H1 (cell line): ENCODE data around the gene PRSS36. TPM values are rescaled to one million over a fixed set of nuclear protein-coding genes. Genes with fewer than 3 reads are reported as not detected.

ENCODE experiments used
- CTCF ChIA-PET: fragments of 300-600 bp; sonication (Branson Sonifier 250); formaldehyde crosslinking; loops from one replicate; lab custom pipeline; 2021; ENCODE audit not compliant: partially characterized antibody; lab: Charles Lee
- POLR2A ChIA-PET: fragments of 300-600 bp; sonication (Branson Sonifier 250); formaldehyde crosslinking; loops from one replicate; lab custom pipeline; 2021; ENCODE audit warnings: inconsistent platforms; ENCODE audit not compliant: partially characterized antibody; lab: Charles Lee
- DNase-seq, 2 experiments: peaks; one replicate each; pipeline versions ENCODE4 v3.0.0 to v3.0.0-alpha.2; 2010 to 2022; ENCODE audit warnings: low spot score in 2 of 2, low read depth in 1 of 2, mixed read lengths in 1 of 2
- FAIRE-seq: peaks from 2 replicates; lab custom pipeline; 2011; peaks lifted over from hg19 to GRCh38; lab: Jason Lieb, UNC
- H2AFZ ChIP-seq: 2 replicates; pipeline ENCODE4 v1.8.1; 2012; ENCODE audit warnings: low read length, inconsistent platforms
- H2AK5ac ChIP-seq: 2 replicates; pipeline ENCODE4 v1.6.1; 2013; ENCODE audit warnings: low read depth, low read length
- H2BK120ac ChIP-seq: replicated peaks from 2 replicates; pipeline ENCODE3; 2013; ENCODE audit warnings: low read depth, low read length, inconsistent platforms
- H2BK12ac ChIP-seq: 2 replicates; pipeline ENCODE4 v1.6.1; 2013; ENCODE audit warnings: low read depth, low read length
- H2BK15ac ChIP-seq: 2 replicates; pipeline ENCODE4 v1.6.1; 2013; ENCODE audit warnings: low read length
- H2BK20ac ChIP-seq: 2 replicates; pipeline ENCODE4 v1.6.1; 2013; ENCODE audit warnings: low read length
- H2BK5ac ChIP-seq: 2 replicates; pipeline ENCODE4 v1.6.1; 2013; ENCODE audit warnings: low read depth, low read length
- H3K14ac ChIP-seq: 2 replicates; pipeline ENCODE4 v1.6.1; 2013; ENCODE audit warnings: inconsistent platforms; ENCODE audit not compliant: insufficient read length
- H3K18ac ChIP-seq: 2 replicates; pipeline ENCODE4 v1.6.1; 2013; ENCODE audit warnings: low read length; ENCODE audit errors: extremely low read depth
- H3K23ac ChIP-seq: 2 replicates; pipeline ENCODE4 v1.6.1; 2013; ENCODE audit warnings: inconsistent platforms; ENCODE audit not compliant: insufficient read length
- H3K23me2 ChIP-seq: 2 replicates; pipeline ENCODE4 v1.6.1; 2013; ENCODE audit warnings: low read depth, low read length
- H3K27ac ChIP-seq: 2 replicates; pipeline ENCODE4 v1.6.1; 2011; ENCODE audit warnings: low read depth, low read length, inconsistent platforms
- H3K27me3 ChIP-seq, 4 experiments: replicated peaks in 1 of 4; 1 replicate in 1 of 4; 2 replicates in 3 of 4; pipeline versions ENCODE4 v1.6.1 to v1.8.1; 2011 to 2013; ENCODE audit warnings: low read length in 3 of 4, mild to moderate bottlenecking in 3 of 4, inconsistent platforms in 2 of 4, mixed read lengths in 2 of 4, moderate library complexity in 1 of 4; ENCODE audit not compliant: control insufficient read depth in 3 of 4, insufficient read depth in 3 of 4; ENCODE audit errors: extremely low read depth in 1 of 4
- H3K36me3 ChIP-seq, 4 experiments: 2 replicates each; pipeline versions ENCODE4 v1.6.1 to v1.8.1; 2011 to 2013; ENCODE audit warnings: mild to moderate bottlenecking in 4 of 4, low read length in 3 of 4, moderate library complexity in 2 of 4, control low read depth in 1 of 4, inconsistent platforms in 1 of 4; ENCODE audit not compliant: insufficient read depth in 4 of 4, control insufficient read depth in 2 of 4
- H3K4ac ChIP-seq: replicated peaks from 2 replicates; pipeline ENCODE3; 2013; ENCODE audit warnings: low read length, low read depth, mixed read lengths, inconsistent platforms; ENCODE audit not compliant: insufficient read length
- H3K4me1 ChIP-seq, 4 experiments: replicated peaks in 1 of 4; 1 replicate in 1 of 4; 2 replicates in 3 of 4; pipeline versions ENCODE4 v1.6.1 to v1.8.1; 2011 to 2013; ENCODE audit warnings: low read length in 3 of 4, inconsistent platforms in 2 of 4, mixed read lengths in 1 of 4; ENCODE audit not compliant: insufficient read depth in 4 of 4, control insufficient read depth in 3 of 4
- H3K4me2 ChIP-seq, 2 experiments: 2 replicates each; pipeline versions ENCODE4 v1.6.1 to v1.8.1; 2011 to 2013; ENCODE audit warnings: low read depth in 2 of 2, low read length in 2 of 2, control low read depth in 1 of 2, inconsistent platforms in 1 of 2, mild to moderate bottlenecking in 1 of 2; ENCODE audit not compliant: insufficient read depth in 1 of 2
- H3K4me3 ChIP-seq, 4 experiments: fragments of 200-600, 300-600 bp in 1 of 4; sonication (generic), shearing (Covaris generic), sonication (Bioruptor Twin) in 1 of 4; 2 replicates each; pipeline versions ENCODE4 v1.5.1 to v1.8.1; 2011 to 2016; ENCODE audit warnings: low read length in 4 of 4, low read depth in 3 of 4, control low read depth in 2 of 4, inconsistent platforms in 2 of 4, mild to moderate bottlenecking in 2 of 4, mixed read lengths in 1 of 4, moderate library complexity in 1 of 4; ENCODE audit not compliant: insufficient read depth in 2 of 4; ENCODE audit errors: extremely low read depth in 1 of 4
- H3K56ac ChIP-seq: replicated peaks from 2 replicates; pipeline ENCODE3; 2013; ENCODE audit warnings: low read depth, mild to moderate bottlenecking, mixed read lengths, low read length, inconsistent platforms; ENCODE audit not compliant: insufficient read length
- H3K79me1 ChIP-seq: 2 replicates; pipeline ENCODE4 v1.6.1; 2013; ENCODE audit warnings: low read depth, low read length, control low read depth
- H3K79me2 ChIP-seq, 2 experiments: 2 replicates each; pipeline versions ENCODE4 v1.6.1 to v1.8.1; 2012 to 2013; ENCODE audit warnings: low read length in 2 of 2, mild to moderate bottlenecking in 2 of 2, inconsistent platforms in 1 of 2; ENCODE audit not compliant: insufficient read depth in 2 of 2, control insufficient read depth in 1 of 2
- H3K9ac ChIP-seq, 4 experiments: replicated peaks in 1 of 4; 1 replicate in 1 of 4; 2 replicates in 3 of 4; pipeline versions ENCODE4 v1.6.1 to v1.8.1; 2011 to 2013; ENCODE audit warnings: low read depth in 3 of 4, low read length in 3 of 4, control low read depth in 2 of 4, mild to moderate bottlenecking in 2 of 4, moderate library complexity in 2 of 4, inconsistent platforms in 1 of 4; ENCODE audit errors: extremely low read depth in 1 of 4
- H3K9me3 ChIP-seq, 2 experiments: 2 replicates each; pipeline versions ENCODE4 v1.6.1 to v1.8.1; 2012 to 2013; ENCODE audit warnings: mild to moderate bottlenecking in 2 of 2, moderate library complexity in 2 of 2, control low read depth in 1 of 2, inconsistent platforms in 1 of 2, low read depth in 1 of 2, low read length in 1 of 2, mixed read lengths in 1 of 2; ENCODE audit not compliant: insufficient read depth in 2 of 2
- H4K20me1 ChIP-seq, 2 experiments: replicated peaks in 1 of 2; 2 replicates each; pipeline versions ENCODE3 to v1.8.1; 2011 to 2013; ENCODE audit warnings: inconsistent platforms in 2 of 2, low read length in 2 of 2, mild to moderate bottlenecking in 1 of 2; ENCODE audit not compliant: insufficient read depth in 2 of 2, control insufficient read depth in 1 of 2
- H4K5ac ChIP-seq: 2 replicates; pipeline ENCODE4 v1.6.1; 2013; ENCODE audit warnings: low read length, low read depth, mixed read lengths, inconsistent platforms; ENCODE audit not compliant: insufficient read length
- H4K8ac ChIP-seq: 2 replicates; pipeline ENCODE4 v1.8.0; 2013; ENCODE audit warnings: mild to moderate bottlenecking, moderate library complexity, low read length, inconsistent platforms; ENCODE audit not compliant: insufficient read depth; ENCODE audit errors: extremely low read depth
- H4K91ac ChIP-seq: replicated peaks from 2 replicates; pipeline ENCODE3; 2013; ENCODE audit warnings: low read length, mixed read lengths, inconsistent platforms; ENCODE audit not compliant: insufficient read length
- WGBS, 2 experiments: shearing (Covaris generic) in 1 of 2; methylation state at CpG; one replicate each; pipeline versions ENCODE4 v1.1.6 to v1.1.7; 2013 to 2015; ENCODE audit warnings: low lambda C conversion rate in 2 of 2, mixed read lengths in 2 of 2, inconsistent platforms in 1 of 2, low coverage in 1 of 2, missing lambda C conversion rate in 1 of 2; ENCODE audit not compliant: insufficient replicate concordance in 2 of 2, insufficient coverage in 1 of 2, insufficient read length in 1 of 2; ENCODE audit errors: extremely low coverage in 1 of 2, missing lambda C conversion rate in 1 of 2; 5-methylcytosine and 5-hydroxymethylcytosine counted together
- polyA plus RNA-seq, 7 experiments: library from polyadenylated mRNA; depleted of rRNA in 3 of 7; stranded (reverse) in 5 of 7; unstranded in 2 of 7; fragments of >200 nt in 5 of 7; fragments of 200-250 nt in 2 of 7; gene quantifications; 1 replicate in 5 of 7; 2 replicates in 1 of 7; 4 replicates in 1 of 7; pipeline versions ENCODE4 v1.2.1 to v1.2.3, GENCODE V29; 2011 to 2013; ENCODE audit warnings: missing spikeins in 2 of 7, mixed read lengths in 2 of 7
- total RNA-seq: library from RNA; stranded (reverse); fragmentation: NEBNext Ultra II Directional; extraction: Animal tissue kit (Norgen Biotek cat#: 25700); gene quantifications from 2 replicates; pipeline ENCODE4 v1.2.1, GENCODE V29; 2021

Gene PRSS36
- total and polyA plus RNA-seq, 2 of the 8 experiments (the other 6 are each of a cell fraction or from before 2014, with no cell fraction given): 1.3 to 1.9 TPM

- Histone ChIP-seq H4K20me1 (no peaks in the 10 kb centered on the region), H3K4me3 (no peak overlapping the region), H3K27ac (no peak overlapping the region), H3K4me2 (no peak overlapping the region), H3K4ac (no peak overlapping the region), H3K27me3 (no peaks in the 10 kb centered on the region), H3K56ac (no peak overlapping the region), H4K91ac (no peak overlapping the region), H3K9ac (no peak overlapping the region), H4K5ac (no peak overlapping the region), H2BK120ac (no peak overlapping the region), H2BK15ac (no peak overlapping the region), H3K23me2 (peaks cover 8% of the 10 kb centered on the region), H3K18ac (no peak overlapping the region), H2BK5ac (no peak overlapping the region), H2AFZ (no peak overlapping the region), H3K36me3 (peaks cover 2 to 18% (median 12%) of the 10 kb centered on the region in 4 experiments; a peak in 5 of 8 replicates), H3K4me1 (peaks cover 0 to 5% (median 2%) of the 10 kb centered on the region in 4 experiments; a peak in 1 of 7 replicates), H3K23ac (no peak overlapping the region), H3K14ac (no peak overlapping the region), H2BK12ac (no peak overlapping the region), H3K9me3 (no peaks in the 10 kb centered on the region), H2AK5ac (no peak overlapping the region), H3K79me1 (no peaks in the 10 kb centered on the region; the same call in 1 of the 2 replicates), H4K8ac (no peak overlapping the region), H2BK20ac (no peak overlapping the region), H3K79me2 (no peaks in the 10 kb centered on the region)
- WGBS, 2 experiments: 91% methylated on average over 26 of the region's 26 CpGs; no CpG with 5 or more reads in 1 of the 2 experiments
- ChIA-PET POLR2A (interaction anchor here (1.2 to 29.9 kb wide), 6 partner anchors 7 to 84 kb away, joined by 3 to 713 read pairs (median 8); partner anchors contain the start of genes KAT8, PRSS36 and PRSS8), CTCF (interaction anchor here (1.0 to 3.1 kb wide), 2 partner anchors 9 to 32 kb away, joined by 3 to 8 read pairs; no protein-coding TSS in a partner anchor)
- FAIRE-seq (no peak), DNase-seq (no peak)
Measured at GRCh38 chr16:31110106-31111034, 39.5 kb downstream of the PRSS36 start.
